ENCODE measurements around the gene ARID1B.

Gene ARID1B

DNA sequence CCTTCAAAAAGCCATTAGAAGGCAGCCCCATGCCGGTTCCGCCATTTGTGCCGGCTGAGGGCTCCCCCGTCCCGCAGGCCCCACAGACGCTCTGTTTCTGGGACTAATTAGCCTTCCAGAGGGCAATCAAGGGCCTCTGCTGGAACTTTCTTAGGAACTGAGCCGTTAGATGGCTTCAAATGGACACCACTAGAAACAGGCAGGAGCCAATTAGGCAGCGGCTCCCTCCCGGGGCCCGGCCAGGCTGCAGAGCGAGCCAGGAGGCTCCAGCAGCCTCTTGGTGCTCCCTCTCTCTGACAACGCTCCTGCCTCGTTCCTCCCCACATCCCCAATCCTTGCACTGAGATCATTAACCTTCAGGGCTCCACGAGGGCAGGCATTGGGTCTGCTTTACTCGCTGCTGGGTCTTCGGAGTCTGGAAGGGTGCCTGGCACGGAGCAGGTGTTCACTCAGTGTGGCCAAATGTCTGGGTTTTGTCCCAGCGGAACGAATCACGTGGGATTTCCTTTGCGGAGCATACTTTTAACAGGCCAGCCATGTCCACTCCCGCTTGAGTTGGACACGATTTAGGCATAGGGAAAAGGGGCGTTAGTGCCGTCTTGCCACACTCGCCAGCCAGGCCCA lies 447.9 kb downstream of the ARID1B start:
- no peak overlapping the region for H3K9ac ChIP-seq (ENCODE audit: low read depth in 1 of 2, low read length in 2 of 2)
- H3K4me3 ChIP-seq (ENCODE audit: low read depth in 1 of 2, low read length in 2 of 2): no peak overlapping the region
- no peaks in the 10 kb centered on the region for H3K9me3 ChIP-seq (ENCODE audit: control insufficient read depth in 1 of 2, low read length in 2 of 2)
- no peak overlapping the region for H3K27ac ChIP-seq (ENCODE audit: low read depth, low read length)
- H3K36me3 ChIP-seq (ENCODE audit: control insufficient read depth in 1 of 2, insufficient read depth in 2 of 2, low read length in 2 of 2): no peaks in the 10 kb centered on the region
- H3K27me3 ChIP-seq (ENCODE audit: control insufficient read depth in 1 of 2, insufficient read depth in 2 of 2, low read length in 2 of 2): no peaks in the 10 kb centered on the region
- peaks cover 4 to 9% of the 10 kb centered on the region in 2 donors for H3K4me1 ChIP-seq (ENCODE audit: control insufficient read depth in 1 of 2, insufficient read depth in 2 of 2, low read length in 2 of 2)

GRCh38 chr6:157225575-157225995 lies 448.4 kb downstream of the ARID1B start:
- Histone ChIP-seq H3K27ac (ENCODE audit: low read depth, low read length) (no peak overlapping the region), H3K9ac (ENCODE audit: low read depth in 1 of 2, low read length in 2 of 2) (no peak overlapping the region), H3K4me1 (ENCODE audit: control insufficient read depth in 1 of 2, insufficient read depth in 2 of 2, low read length in 2 of 2) (peaks cover 3 to 9% of the 10 kb centered on the region in 2 donors), H3K4me3 (ENCODE audit: low read depth in 1 of 2, low read length in 2 of 2) (no peak overlapping the region), H3K36me3 (ENCODE audit: control insufficient read depth in 1 of 2, insufficient read depth in 2 of 2, low read length in 2 of 2) (no peaks in the 10 kb centered on the region), H3K27me3 (ENCODE audit: control insufficient read depth in 1 of 2, insufficient read depth in 2 of 2, low read length in 2 of 2) (no peaks in the 10 kb centered on the region), H3K9me3 (ENCODE audit: control insufficient read depth in 1 of 2, low read length in 2 of 2) (no peaks in the 10 kb centered on the region)

GRCh38 chr6:157226026-157226625 lies 448.9 kb downstream of the ARID1B start:
- Histone ChIP-seq H3K9ac (ENCODE audit: low read depth in 1 of 2, low read length in 2 of 2) (no peak overlapping the region), H3K27me3 (ENCODE audit: control insufficient read depth in 1 of 2, insufficient read depth in 2 of 2, low read length in 2 of 2) (no peaks in the 10 kb centered on the region), H3K4me1 (ENCODE audit: control insufficient read depth in 1 of 2, insufficient read depth in 2 of 2, low read length in 2 of 2) (peaks cover 0 to 9% of the 10 kb centered on the region in 2 donors), H3K27ac (ENCODE audit: low read depth, low read length) (no peak overlapping the region), H3K36me3 (ENCODE audit: control insufficient read depth in 1 of 2, insufficient read depth in 2 of 2, low read length in 2 of 2) (no peaks in the 10 kb centered on the region), H3K4me3 (ENCODE audit: low read depth in 1 of 2, low read length in 2 of 2) (no peak overlapping the region), H3K9me3 (ENCODE audit: control insufficient read depth in 1 of 2, low read length in 2 of 2) (no peaks in the 10 kb centered on the region)

DNA sequence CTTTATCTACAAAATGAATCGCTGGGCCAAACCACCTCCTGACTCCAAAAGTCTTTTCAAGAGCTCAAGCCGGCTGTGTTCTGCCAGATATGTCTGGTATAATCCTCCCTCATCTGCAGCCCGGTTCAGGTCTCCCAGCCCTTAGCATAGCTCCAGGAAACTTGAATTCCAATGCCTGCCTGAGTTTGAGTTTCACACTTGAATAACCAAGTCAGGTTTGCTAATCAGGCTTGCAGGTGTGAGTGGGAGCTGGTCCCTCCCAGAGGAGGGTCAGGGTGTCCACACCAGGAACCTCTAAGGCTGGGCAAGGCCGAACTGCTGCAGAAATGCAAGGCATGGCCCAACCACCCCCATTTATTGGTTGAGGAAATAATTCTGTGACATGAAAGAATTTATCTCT lies 449.6 kb downstream of the ARID1B start:
- peaks cover 0 to 4% of the 10 kb centered on the region in 2 donors for H3K4me1 ChIP-seq (ENCODE audit: control insufficient read depth in 1 of 2, insufficient read depth in 2 of 2, low read length in 2 of 2)
- H3K27ac ChIP-seq (ENCODE audit: low read depth, low read length): no peak overlapping the region
- H3K9ac ChIP-seq (ENCODE audit: low read depth in 1 of 2, low read length in 2 of 2): no peak overlapping the region
- H3K9me3 ChIP-seq (ENCODE audit: control insufficient read depth in 1 of 2, low read length in 2 of 2): no peaks in the 10 kb centered on the region
- H3K4me3 ChIP-seq (ENCODE audit: low read depth in 1 of 2, low read length in 2 of 2): no peak overlapping the region
- no peaks in the 10 kb centered on the region for H3K27me3 ChIP-seq (ENCODE audit: control insufficient read depth in 1 of 2, insufficient read depth in 2 of 2, low read length in 2 of 2)
- H3K36me3 ChIP-seq (ENCODE audit: control insufficient read depth in 1 of 2, insufficient read depth in 2 of 2, low read length in 2 of 2): no peaks in the 10 kb centered on the region

GRCh38 chr6:157227202-157228166 lies 450.3 kb downstream of the ARID1B start:
- Histone ChIP-seq H3K9ac (ENCODE audit: low read depth in 1 of 2, low read length in 2 of 2) (no peak overlapping the region), H3K9me3 (ENCODE audit: control insufficient read depth in 1 of 2, low read length in 2 of 2) (no peaks in the 10 kb centered on the region), H3K36me3 (ENCODE audit: control insufficient read depth in 1 of 2, insufficient read depth in 2 of 2, low read length in 2 of 2) (no peaks in the 10 kb centered on the region), H3K27me3 (ENCODE audit: control insufficient read depth in 1 of 2, insufficient read depth in 2 of 2, low read length in 2 of 2) (no peaks in the 10 kb centered on the region), H3K27ac (ENCODE audit: low read depth, low read length) (no peak overlapping the region), H3K4me1 (ENCODE audit: control insufficient read depth in 1 of 2, insufficient read depth in 2 of 2, low read length in 2 of 2) (peaks cover 0 to 4% of the 10 kb centered on the region in 2 donors), H3K4me3 (ENCODE audit: low read depth in 1 of 2, low read length in 2 of 2) (no peak overlapping the region)

GRCh38 chr6:157228426-157229131 lies 451.4 kb downstream of the ARID1B start:
- Histone ChIP-seq H3K4me3 (ENCODE audit: low read depth in 1 of 2, low read length in 2 of 2) (no peak overlapping the region), H3K27me3 (ENCODE audit: control insufficient read depth in 1 of 2, insufficient read depth in 2 of 2, low read length in 2 of 2) (peaks cover 0 to 5% of the 10 kb centered on the region in 2 donors), H3K9ac (ENCODE audit: low read depth in 1 of 2, low read length in 2 of 2) (no peak overlapping the region), H3K36me3 (ENCODE audit: control insufficient read depth in 1 of 2, insufficient read depth in 2 of 2, low read length in 2 of 2) (no peaks in the 10 kb centered on the region), H3K27ac (ENCODE audit: low read depth, low read length) (no peak overlapping the region), H3K4me1 (ENCODE audit: control insufficient read depth in 1 of 2, insufficient read depth in 2 of 2, low read length in 2 of 2) (peaks cover 0 to 4% of the 10 kb centered on the region in 2 donors), H3K9me3 (ENCODE audit: control insufficient read depth in 1 of 2, low read length in 2 of 2) (no peaks in the 10 kb centered on the region)

DNA sequence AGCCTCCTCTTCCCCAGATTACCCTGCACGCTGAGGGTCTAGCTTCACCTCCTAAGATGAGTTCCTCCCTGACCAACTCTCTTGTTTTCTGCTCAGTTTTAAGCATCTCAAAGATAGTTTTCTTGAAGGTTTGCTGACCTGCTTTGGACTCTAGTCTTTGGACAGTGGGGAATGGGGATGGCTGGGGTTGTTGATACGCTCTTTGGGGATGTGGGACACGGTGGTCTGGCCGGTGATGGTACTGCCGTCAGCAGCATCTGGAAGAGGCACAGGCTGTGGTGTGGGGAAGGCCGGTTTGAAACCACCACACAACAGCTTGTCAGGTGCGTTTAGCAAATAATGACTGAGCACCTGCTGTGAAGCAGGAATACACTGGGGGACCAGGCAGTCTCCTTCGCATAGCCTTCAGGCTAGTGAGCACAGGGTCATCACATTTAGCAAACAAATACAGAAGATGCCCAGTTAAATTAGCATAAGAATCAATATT lies 452.0 kb downstream of the ARID1B start:
- Histone ChIP-seq H3K9ac (ENCODE audit: low read depth in 1 of 2, low read length in 2 of 2) (no peak overlapping the region), H3K27ac (ENCODE audit: low read depth, low read length) (no peak overlapping the region), H3K9me3 (ENCODE audit: control insufficient read depth in 1 of 2, low read length in 2 of 2) (no peaks in the 10 kb centered on the region), H3K4me1 (ENCODE audit: control insufficient read depth in 1 of 2, insufficient read depth in 2 of 2, low read length in 2 of 2) (peaks cover 0 to 4% of the 10 kb centered on the region in 2 donors), H3K36me3 (ENCODE audit: control insufficient read depth in 1 of 2, insufficient read depth in 2 of 2, low read length in 2 of 2) (no peaks in the 10 kb centered on the region), H3K4me3 (ENCODE audit: low read depth in 1 of 2, low read length in 2 of 2) (no peak overlapping the region), H3K27me3 (ENCODE audit: control insufficient read depth in 1 of 2, insufficient read depth in 2 of 2, low read length in 2 of 2) (peaks cover 0 to 5% of the 10 kb centered on the region in 2 donors)

GRCh38 chr6:157229713-157230112 lies 452.5 kb downstream of the ARID1B start:
- H3K27me3 ChIP-seq (ENCODE audit: control insufficient read depth in 1 of 2, insufficient read depth in 2 of 2, low read length in 2 of 2): peaks cover 1 to 9% of the 10 kb centered on the region in 2 donors
- no peaks in the 10 kb centered on the region for H3K9me3 ChIP-seq (ENCODE audit: control insufficient read depth in 1 of 2, low read length in 2 of 2)
- H3K27ac ChIP-seq (ENCODE audit: low read depth, low read length): no peak overlapping the region
- no peak overlapping the region for H3K9ac ChIP-seq (ENCODE audit: low read depth in 1 of 2, low read length in 2 of 2)
- H3K36me3 ChIP-seq (ENCODE audit: control insufficient read depth in 1 of 2, insufficient read depth in 2 of 2, low read length in 2 of 2): no peaks in the 10 kb centered on the region
- H3K4me1 ChIP-seq (ENCODE audit: control insufficient read depth in 1 of 2, insufficient read depth in 2 of 2, low read length in 2 of 2): peaks cover 0 to 4% of the 10 kb centered on the region in 2 donors
- no peak overlapping the region for H3K4me3 ChIP-seq (ENCODE audit: low read depth in 1 of 2, low read length in 2 of 2)

GRCh38 chr6:157230910-157231309 lies 453.7 kb downstream of the ARID1B start:
- H3K9ac ChIP-seq (ENCODE audit: low read depth in 1 of 2, low read length in 2 of 2): no peak overlapping the region
- no peak overlapping the region for H3K27ac ChIP-seq (ENCODE audit: low read depth, low read length)
- no peaks in the 10 kb centered on the region for H3K36me3 ChIP-seq (ENCODE audit: control insufficient read depth in 1 of 2, insufficient read depth in 2 of 2, low read length in 2 of 2)
- H3K4me1 ChIP-seq (ENCODE audit: control insufficient read depth in 1 of 2, insufficient read depth in 2 of 2, low read length in 2 of 2): peaks cover 0 to 11% of the 10 kb centered on the region in 2 donors
- peaks cover 10 to 13% of the 10 kb centered on the region in 2 donors for H3K27me3 ChIP-seq (ENCODE audit: control insufficient read depth in 1 of 2, insufficient read depth in 2 of 2, low read length in 2 of 2)
- no peak overlapping the region for H3K4me3 ChIP-seq (ENCODE audit: low read depth in 1 of 2, low read length in 2 of 2)
- no peaks in the 10 kb centered on the region for H3K9me3 ChIP-seq (ENCODE audit: control insufficient read depth in 1 of 2, low read length in 2 of 2)
